Stomach (tissue), 9 donors: ENCODE data around the gene EIF5B. TPM values are rescaled to one million over a fixed set of nuclear protein-coding genes. Genes with fewer than 3 reads are reported as not detected.

Source experiments
- DNase-seq, 2 donors: peaks; one replicate each; pipeline versions ENCODE4 v3.0.0 to v3.0.0-alpha.2; 2013 to 2019
- H3K27ac ChIP-seq, 5 donors: fragments of 200-600 bp in 4 of 5; sonication (generic) in 4 of 5; one replicate each; pipeline ENCODE4 v1.5.1; 2013 to 2019; ENCODE audit warnings: mild to moderate bottlenecking in 1 of 5, moderate library complexity in 1 of 5
- H3K27me3 ChIP-seq, 3 donors: fragments of 200-600 bp; sonication (generic); one replicate each; pipeline ENCODE4 v1.5.1; 2017 to 2019; ENCODE audit warnings: mixed run types in 1 of 3
- H3K36me3 ChIP-seq, 4 donors: fragments of 200-600 bp; sonication (generic); 1 replicate in 3 of 4; 2 replicates in 1 of 4; pipeline ENCODE4 v1.5.1; 2016 to 2019
- H3K4me1 ChIP-seq, 4 donors: fragments of 200-600 bp; sonication (generic); one replicate each; pipeline ENCODE4 v1.5.1; 2016 to 2019
- H3K4me3 ChIP-seq, 4 donors: fragments of 200-600 bp; sonication (generic) in 3 of 4; one replicate each; pipeline ENCODE4 v1.5.1; 2016 to 2019; ENCODE audit warnings: mild to moderate bottlenecking in 1 of 4
- H3K9me3 ChIP-seq, 4 donors: fragments of 200-600 bp; sonication (generic); one replicate each; pipeline ENCODE4 v1.5.1; 2016 to 2019
- CTCF ChIP-seq, 7 experiments: fragments of 450-650 bp in 4 of 7; fragments of 200-600 bp in 3 of 7; sonication (generic) in 3 of 7; IDR thresholded peaks; one replicate each; pipeline ENCODE4 v1.5.1; 2016 to 2019; ENCODE audit warnings: antibody characterized with exemption in 7 of 7, control low read depth in 2 of 7, mild to moderate bottlenecking in 1 of 7
- EP300 ChIP-seq: sonication (generic); formaldehyde crosslinking; IDR thresholded peaks from one replicate; pipeline ENCODE4 v1.6.1; 2017; ENCODE audit warnings: antibody characterized with exemption
- POLR2A ChIP-seq, 4 donors: fragments of 450-650 bp; IDR thresholded peaks; one replicate each; pipeline ENCODE4 v1.6.1; 2016; ENCODE audit warnings: antibody characterized with exemption in 4 of 4, control low read depth in 2 of 4, mild to moderate bottlenecking in 1 of 4, moderate library complexity in 1 of 4
- POLR2AphosphoS5 ChIP-seq, 3 donors: sonication (generic); formaldehyde crosslinking; IDR thresholded peaks; one replicate each; pipeline ENCODE4 v1.6.1; 2016; ENCODE audit warnings: antibody characterized with exemption in 3 of 3
- WGBS, 5 donors: extraction: QIAGEN DNeasy Blood & Tissue Kit in 3 of 5; methylation state at CpG; one replicate each; pipeline versions ENCODE4 v1.1.5 to v1.1.7; 2013 to 2018; 5-methylcytosine and 5-hydroxymethylcytosine counted together
- intact Hi-C: fragments of 100-400 bp; cut with DNase I; formaldehyde crosslinking; loops from one replicate; pipeline ENCODE4 v1.15.1; 2023; ENCODE audit warnings: low total_unique reads
- polyA plus RNA-seq, 3 donors: library from polyadenylated mRNA; stranded (reverse); fragments of 200-250 nt; gene quantifications; one replicate each; pipeline ENCODE4 v1.2.3, GENCODE V29; 2013
- total RNA-seq, 5 donors: library from RNA; depleted of rRNA; stranded (reverse); fragments of >200 nt; gene quantifications; one replicate each; pipeline versions ENCODE4 v1.1.0 to v1.2.3, GENCODE V29; 2014 to 2016
- donor health status: healthy with polysubstance abuse.
- donor health status: Bipolar disorder and iron deficiency.
- donor health status: healthy.

EIF5B gene
- total and polyA plus RNA-seq, 8 donors, result 22.3 to 518 (median 45.1) TPM

- TF ChIP-seq POLR2AphosphoS5 (IDR thresholded peaks at IDR 0.05) (no peak), POLR2A (IDR thresholded peaks at IDR 0.05) (no peak), EP300 (no peak), CTCF (IDR thresholded peaks at IDR 0.05) (no peak)
- Histone ChIP-seq H3K36me3 (peaks cover 65 to 100% (median 100%) of the 10 kb centered on the region in 4 donors), H3K4me3 (no peak overlapping the region), H3K4me1 (peaks cover 0 to 21% (median 11%) of the 10 kb centered on the region in 4 donors), H3K27me3 (no peaks in the 10 kb centered on the region), H3K27ac (no peak overlapping the region), H3K9me3 (no peaks in the 10 kb centered on the region)
- 80 to 93% (median 89%) methylated on average over 2 of the region's 2 CpGs for WGBS, 5 donors
- intact Hi-C loops, result no loop called here
- no peak for DNase-seq
These were observed 62.6 kb downstream of the EIF5B start for GRCh38 chr2:99399795-99400194.

GRCh38 chr2:99401841-99402240 is 64.7 kb downstream of the EIF5B start:
- H3K4me1 ChIP-seq, result peaks cover 0 to 28% (median 18%) of the 10 kb centered on the region in 4 donors
- no peaks in the 10 kb centered on the region for H3K9me3 ChIP-seq
- no peak for DNase-seq
- peaks cover 55 to 100% (median 100%) of the 10 kb centered on the region in 4 donors for H3K36me3 ChIP-seq
- no peak overlapping the region for H3K27ac ChIP-seq
- intact Hi-C loops, result no loop called here
- H3K27me3 ChIP-seq, result no peaks in the 10 kb centered on the region
- 68 to 92% (median 82%) methylated on average over 4 of the region's 4 CpGs for WGBS, 5 donors
- no peak for TF ChIP-seq POLR2AphosphoS5 (IDR thresholded peaks at IDR 0.05)
- TF ChIP-seq CTCF (IDR thresholded peaks at IDR 0.05), result no peak
- no peak for TF ChIP-seq EP300
- no peak for TF ChIP-seq POLR2A (IDR thresholded peaks at IDR 0.05)
- H3K4me3 ChIP-seq, result no peak overlapping the region

- Histone ChIP-seq H3K4me1 (peaks cover 0 to 23% (median 17%) of the 10 kb centered on the region in 4 donors), H3K27me3 (no peaks in the 10 kb centered on the region), H3K36me3 (peaks cover 54 to 99% (median 94%) of the 10 kb centered on the region in 4 donors), H3K4me3 (no peak overlapping the region), H3K9me3 (no peaks in the 10 kb centered on the region), H3K27ac (no peak overlapping the region)
- no peak for TF ChIP-seq CTCF (IDR thresholded peaks at IDR 0.05)
- TF ChIP-seq POLR2A (IDR thresholded peaks at IDR 0.05), result no peak
- no peak for TF ChIP-seq POLR2AphosphoS5 (IDR thresholded peaks at IDR 0.05)
- TF ChIP-seq EP300, result no peak
- intact Hi-C loops, result no loop called here
- no peak for DNase-seq
These were observed 65.9 kb downstream of the EIF5B start for GRCh38 chr2:99403084-99403483.

- 47 to 68% (median 60%) methylated on average over 4 of the region's 4 CpGs for WGBS, 5 donors
- no peaks in the 10 kb centered on the region for H3K9me3 ChIP-seq
- no peak overlapping the region for H3K27ac ChIP-seq
- intact Hi-C loops, result no loop called here
- no peak overlapping the region for H3K4me3 ChIP-seq
- no peaks in the 10 kb centered on the region for H3K27me3 ChIP-seq
- no peak for TF ChIP-seq POLR2A (IDR thresholded peaks at IDR 0.05)
- TF ChIP-seq EP300, result no peak
- no peak for TF ChIP-seq POLR2AphosphoS5 (IDR thresholded peaks at IDR 0.05)
- no peak for TF ChIP-seq CTCF (IDR thresholded peaks at IDR 0.05)
- H3K4me1 ChIP-seq, result peaks cover 0 to 23% (median 17%) of the 10 kb centered on the region in 4 donors
- DNase-seq, result peak in 1 of 2 donors; percentile 55
- H3K36me3 ChIP-seq, result peaks cover 54 to 98% (median 94%) of the 10 kb centered on the region in 4 donors
These were observed 66.3 kb downstream of the EIF5B start for GRCh38 chr2:99403524-99403923.
